Measurements from ENCODE around the gene SOD2. TPM values are rescaled to one million over a fixed set of nuclear protein-coding genes. Genes with fewer than 3 reads are reported as not detected.

Gene SOD2
- total and polyA plus RNA-seq, 2 of the 13 experiments (the other 11 are each of a cell fraction or from before 2014, with no cell fraction given): 304 to 309 TPM

- TF ChIP-seq, protein P1, sequence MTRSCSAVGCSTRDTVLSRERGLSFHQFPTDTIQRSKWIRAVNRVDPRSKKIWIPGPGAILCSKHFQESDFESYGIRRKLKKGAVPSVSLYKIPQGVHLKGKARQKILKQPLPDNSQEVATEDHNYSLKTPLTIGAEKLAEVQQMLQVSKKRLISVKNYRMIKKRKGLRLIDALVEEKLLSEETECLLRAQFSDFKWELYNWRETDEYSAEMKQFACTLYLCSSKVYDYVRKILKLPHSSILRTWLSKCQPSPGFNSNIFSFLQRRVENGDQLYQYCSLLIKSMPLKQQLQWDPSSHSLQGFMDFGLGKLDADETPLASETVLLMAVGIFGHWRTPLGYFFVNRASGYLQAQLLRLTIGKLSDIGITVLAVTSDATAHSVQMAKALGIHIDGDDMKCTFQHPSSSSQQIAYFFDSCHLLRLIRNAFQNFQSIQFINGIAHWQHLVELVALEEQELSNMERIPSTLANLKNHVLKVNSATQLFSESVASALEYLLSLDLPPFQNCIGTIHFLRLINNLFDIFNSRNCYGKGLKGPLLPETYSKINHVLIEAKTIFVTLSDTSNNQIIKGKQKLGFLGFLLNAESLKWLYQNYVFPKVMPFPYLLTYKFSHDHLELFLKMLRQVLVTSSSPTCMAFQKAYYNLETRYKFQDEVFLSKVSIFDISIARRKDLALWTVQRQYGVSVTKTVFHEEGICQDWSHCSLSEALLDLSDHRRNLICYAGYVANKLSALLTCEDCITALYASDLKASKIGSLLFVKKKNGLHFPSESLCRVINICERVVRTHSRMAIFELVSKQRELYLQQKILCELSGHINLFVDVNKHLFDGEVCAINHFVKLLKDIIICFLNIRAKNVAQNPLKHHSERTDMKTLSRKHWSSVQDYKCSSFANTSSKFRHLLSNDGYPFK (CRISPR knock-in tag; IDR thresholded peaks at IDR 0.05; ENCODE audit: borderline replicate concordance): no peak; the same call in 1 of the 2 replicates
- TF ChIP-seq, protein P2, sequence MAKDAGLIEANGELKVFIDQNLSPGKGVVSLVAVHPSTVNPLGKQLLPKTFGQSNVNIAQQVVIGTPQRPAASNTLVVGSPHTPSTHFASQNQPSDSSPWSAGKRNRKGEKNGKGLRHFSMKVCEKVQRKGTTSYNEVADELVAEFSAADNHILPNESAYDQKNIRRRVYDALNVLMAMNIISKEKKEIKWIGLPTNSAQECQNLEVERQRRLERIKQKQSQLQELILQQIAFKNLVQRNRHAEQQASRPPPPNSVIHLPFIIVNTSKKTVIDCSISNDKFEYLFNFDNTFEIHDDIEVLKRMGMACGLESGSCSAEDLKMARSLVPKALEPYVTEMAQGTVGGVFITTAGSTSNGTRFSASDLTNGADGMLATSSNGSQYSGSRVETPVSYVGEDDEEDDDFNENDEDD (CRISPR knock-in tag; IDR thresholded peaks at IDR 0.05; ENCODE audit: borderline replicate concordance): 0 out of 2 replicates have a peak, but pooled peaks have one; percentile 20
- TF ChIP-seq CC2D1A (CRISPR knock-in tag; IDR thresholded peaks at IDR 0.05) (0 out of 2 replicates have a peak, but pooled peaks have one; percentile 38), ZNF337 (CRISPR knock-in tag; IDR thresholded peaks at IDR 0.05; ENCODE audit: borderline replicate concordance, low read depth) (no peak), SMARCC2 (IDR thresholded peaks at IDR 0.05) (no peak), FOXP4 (CRISPR knock-in tag; IDR thresholded peaks at IDR 0.05) (peak; percentile 21; the same call in 1 of the 2 replicates), POLR2AphosphoS5 (IDR thresholded peaks at IDR 0.05; ENCODE audit: low read depth, low read length) (0 out of 2 replicates have a peak, but pooled peaks have one; percentile 6), ZFP1 (CRISPR knock-in tag; IDR thresholded peaks at IDR 0.05) (0 out of 2 replicates have a peak, but pooled peaks have one; percentile 8), ZNF501 (CRISPR knock-in tag; IDR thresholded peaks at IDR 0.05) (peak; percentile 69)
- TF ChIP-seq, protein P3, sequence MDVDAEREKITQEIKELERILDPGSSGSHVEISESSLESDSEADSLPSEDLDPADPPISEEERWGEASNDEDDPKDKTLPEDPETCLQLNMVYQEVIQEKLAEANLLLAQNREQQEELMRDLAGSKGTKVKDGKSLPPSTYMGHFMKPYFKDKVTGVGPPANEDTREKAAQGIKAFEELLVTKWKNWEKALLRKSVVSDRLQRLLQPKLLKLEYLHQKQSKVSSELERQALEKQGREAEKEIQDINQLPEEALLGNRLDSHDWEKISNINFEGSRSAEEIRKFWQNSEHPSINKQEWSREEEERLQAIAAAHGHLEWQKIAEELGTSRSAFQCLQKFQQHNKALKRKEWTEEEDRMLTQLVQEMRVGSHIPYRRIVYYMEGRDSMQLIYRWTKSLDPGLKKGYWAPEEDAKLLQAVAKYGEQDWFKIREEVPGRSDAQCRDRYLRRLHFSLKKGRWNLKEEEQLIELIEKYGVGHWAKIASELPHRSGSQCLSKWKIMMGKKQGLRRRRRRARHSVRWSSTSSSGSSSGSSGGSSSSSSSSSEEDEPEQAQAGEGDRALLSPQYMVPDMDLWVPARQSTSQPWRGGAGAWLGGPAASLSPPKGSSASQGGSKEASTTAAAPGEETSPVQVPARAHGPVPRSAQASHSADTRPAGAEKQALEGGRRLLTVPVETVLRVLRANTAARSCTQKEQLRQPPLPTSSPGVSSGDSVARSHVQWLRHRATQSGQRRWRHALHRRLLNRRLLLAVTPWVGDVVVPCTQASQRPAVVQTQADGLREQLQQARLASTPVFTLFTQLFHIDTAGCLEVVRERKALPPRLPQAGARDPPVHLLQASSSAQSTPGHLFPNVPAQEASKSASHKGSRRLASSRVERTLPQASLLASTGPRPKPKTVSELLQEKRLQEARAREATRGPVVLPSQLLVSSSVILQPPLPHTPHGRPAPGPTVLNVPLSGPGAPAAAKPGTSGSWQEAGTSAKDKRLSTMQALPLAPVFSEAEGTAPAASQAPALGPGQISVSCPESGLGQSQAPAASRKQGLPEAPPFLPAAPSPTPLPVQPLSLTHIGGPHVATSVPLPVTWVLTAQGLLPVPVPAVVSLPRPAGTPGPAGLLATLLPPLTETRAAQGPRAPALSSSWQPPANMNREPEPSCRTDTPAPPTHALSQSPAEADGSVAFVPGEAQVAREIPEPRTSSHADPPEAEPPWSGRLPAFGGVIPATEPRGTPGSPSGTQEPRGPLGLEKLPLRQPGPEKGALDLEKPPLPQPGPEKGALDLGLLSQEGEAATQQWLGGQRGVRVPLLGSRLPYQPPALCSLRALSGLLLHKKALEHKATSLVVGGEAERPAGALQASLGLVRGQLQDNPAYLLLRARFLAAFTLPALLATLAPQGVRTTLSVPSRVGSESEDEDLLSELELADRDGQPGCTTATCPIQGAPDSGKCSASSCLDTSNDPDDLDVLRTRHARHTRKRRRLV (CRISPR knock-in tag; IDR thresholded peaks at IDR 0.05): peak; percentile 59; the same call in 1 of the 2 replicates
- TF ChIP-seq, protein P4, sequence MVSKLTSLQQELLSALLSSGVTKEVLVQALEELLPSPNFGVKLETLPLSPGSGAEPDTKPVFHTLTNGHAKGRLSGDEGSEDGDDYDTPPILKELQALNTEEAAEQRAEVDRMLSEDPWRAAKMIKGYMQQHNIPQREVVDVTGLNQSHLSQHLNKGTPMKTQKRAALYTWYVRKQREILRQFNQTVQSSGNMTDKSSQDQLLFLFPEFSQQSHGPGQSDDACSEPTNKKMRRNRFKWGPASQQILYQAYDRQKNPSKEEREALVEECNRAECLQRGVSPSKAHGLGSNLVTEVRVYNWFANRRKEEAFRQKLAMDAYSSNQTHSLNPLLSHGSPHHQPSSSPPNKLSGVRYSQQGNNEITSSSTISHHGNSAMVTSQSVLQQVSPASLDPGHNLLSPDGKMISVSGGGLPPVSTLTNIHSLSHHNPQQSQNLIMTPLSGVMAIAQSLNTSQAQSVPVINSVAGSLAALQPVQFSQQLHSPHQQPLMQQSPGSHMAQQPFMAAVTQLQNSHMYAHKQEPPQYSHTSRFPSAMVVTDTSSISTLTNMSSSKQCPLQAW (CRISPR knock-in tag; IDR thresholded peaks at IDR 0.05): peak; percentile 56; the same call in 1 of the 2 replicates
- TF ChIP-seq, protein P5, sequence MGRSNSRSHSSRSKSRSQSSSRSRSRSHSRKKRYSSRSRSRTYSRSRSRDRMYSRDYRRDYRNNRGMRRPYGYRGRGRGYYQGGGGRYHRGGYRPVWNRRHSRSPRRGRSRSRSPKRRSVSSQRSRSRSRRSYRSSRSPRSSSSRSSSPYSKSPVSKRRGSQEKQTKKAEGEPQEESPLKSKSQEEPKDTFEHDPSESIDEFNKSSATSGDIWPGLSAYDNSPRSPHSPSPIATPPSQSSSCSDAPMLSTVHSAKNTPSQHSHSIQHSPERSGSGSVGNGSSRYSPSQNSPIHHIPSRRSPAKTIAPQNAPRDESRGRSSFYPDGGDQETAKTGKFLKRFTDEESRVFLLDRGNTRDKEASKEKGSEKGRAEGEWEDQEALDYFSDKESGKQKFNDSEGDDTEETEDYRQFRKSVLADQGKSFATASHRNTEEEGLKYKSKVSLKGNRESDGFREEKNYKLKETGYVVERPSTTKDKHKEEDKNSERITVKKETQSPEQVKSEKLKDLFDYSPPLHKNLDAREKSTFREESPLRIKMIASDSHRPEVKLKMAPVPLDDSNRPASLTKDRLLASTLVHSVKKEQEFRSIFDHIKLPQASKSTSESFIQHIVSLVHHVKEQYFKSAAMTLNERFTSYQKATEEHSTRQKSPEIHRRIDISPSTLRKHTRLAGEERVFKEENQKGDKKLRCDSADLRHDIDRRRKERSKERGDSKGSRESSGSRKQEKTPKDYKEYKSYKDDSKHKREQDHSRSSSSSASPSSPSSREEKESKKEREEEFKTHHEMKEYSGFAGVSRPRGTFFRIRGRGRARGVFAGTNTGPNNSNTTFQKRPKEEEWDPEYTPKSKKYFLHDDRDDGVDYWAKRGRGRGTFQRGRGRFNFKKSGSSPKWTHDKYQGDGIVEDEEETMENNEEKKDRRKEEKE (IDR thresholded peaks at IDR 0.05): no peak
Measured at GRCh38 chr6:159691963-159692287, 1.1 kb downstream of the SOD2 start (continued).
